NCI-H510A treated with DMSO at 0.1 percent for 48 hours (cell line): ENCODE measurements around the gene EIF4E1B.

Experiments
- DNase-seq: peaks from one replicate; lab custom pipeline; 2025; lab: John Stamatoyannopoulos, UW

EIF4E1B gene

GRCh38 chr5:176647030-176647842 lies 16.8 kb downstream of the EIF4E1B start, which contains the start of gene TSPAN17:
TSPAN17 (plus strand) TSS chr5:176647484; CDS start chr5:176647616, 132 bp downstream.
- DNase-seq: peak; percentile 93

GRCh38 chr5:176647843-176648473 lies 17.5 kb downstream of the EIF4E1B start:
- DNase-seq: peak; percentile 22

GRCh38 chr5:176648474-176649194 lies 18.2 kb downstream of the EIF4E1B start:
- no peak for DNase-seq

- no peak for DNase-seq
Observed at GRCh38 chr5:176650354-176650884, 19.9 kb downstream of the EIF4E1B start.

GRCh38 chr5:176651472-176651980 lies 21.1 kb downstream of the EIF4E1B start:
- no peak for DNase-seq

- no peak for DNase-seq
Observed at GRCh38 chr5:176652136-176652535, 21.7 kb downstream of the EIF4E1B start.

- DNase-seq: no peak
Observed at GRCh38 chr5:176653401-176654385, 23.2 kb downstream of the EIF4E1B start.

- DNase-seq: no peak
Observed at GRCh38 chr5:176654856-176655255, 24.4 kb downstream of the EIF4E1B start.

GRCh38 chr5:176656467-176656990 lies 26.1 kb downstream of the EIF4E1B start:
- no peak for DNase-seq

- DNase-seq: peak; percentile 47
Observed at GRCh38 chr5:176658007-176658599, 27.6 kb downstream of the EIF4E1B start.

GRCh38 chr5:176658817-176659511 lies 28.5 kb downstream of the EIF4E1B start:
- DNase-seq: no peak

GRCh38 chr5:176659512-176659839 lies 29.0 kb downstream of the EIF4E1B start:
- DNase-seq: no peak

GRCh38 chr5:176659860-176660461 lies 29.5 kb downstream of the EIF4E1B start:
- DNase-seq: no peak

GRCh38 chr5:176660530-176660859 lies 30.0 kb downstream of the EIF4E1B start:
- DNase-seq: no peak

GRCh38 chr5:176660860-176661641 lies 30.6 kb downstream of the EIF4E1B start:
- DNase-seq: peak; percentile 49

- no peak for DNase-seq
Observed at GRCh38 chr5:176661676-176662075, 31.2 kb downstream of the EIF4E1B start.

- DNase-seq: no peak
Observed at GRCh38 chr5:176662371-176663333, 32.2 kb downstream of the EIF4E1B start.

GRCh38 chr5:176663566-176663965 lies 33.1 kb downstream of the EIF4E1B start:
- no peak for DNase-seq
